Measurements from ENCODE around the gene ERGIC1. TPM values are rescaled to one million over a fixed set of nuclear protein-coding genes. Genes with fewer than 3 reads are reported as not detected.
A peak's percentile ranks its signal among the peaks of the same experiment; 100 is the strongest.
"Not testable (repeated sequence)": the region's sequence is repeated elsewhere in the genome, so short reads cannot be mapped to it uniquely, and the experiment has no call there.

ERGIC1 gene
- polyA plus RNA-seq, 3 donors: 106 to 124 (median 112) TPM

DNA sequence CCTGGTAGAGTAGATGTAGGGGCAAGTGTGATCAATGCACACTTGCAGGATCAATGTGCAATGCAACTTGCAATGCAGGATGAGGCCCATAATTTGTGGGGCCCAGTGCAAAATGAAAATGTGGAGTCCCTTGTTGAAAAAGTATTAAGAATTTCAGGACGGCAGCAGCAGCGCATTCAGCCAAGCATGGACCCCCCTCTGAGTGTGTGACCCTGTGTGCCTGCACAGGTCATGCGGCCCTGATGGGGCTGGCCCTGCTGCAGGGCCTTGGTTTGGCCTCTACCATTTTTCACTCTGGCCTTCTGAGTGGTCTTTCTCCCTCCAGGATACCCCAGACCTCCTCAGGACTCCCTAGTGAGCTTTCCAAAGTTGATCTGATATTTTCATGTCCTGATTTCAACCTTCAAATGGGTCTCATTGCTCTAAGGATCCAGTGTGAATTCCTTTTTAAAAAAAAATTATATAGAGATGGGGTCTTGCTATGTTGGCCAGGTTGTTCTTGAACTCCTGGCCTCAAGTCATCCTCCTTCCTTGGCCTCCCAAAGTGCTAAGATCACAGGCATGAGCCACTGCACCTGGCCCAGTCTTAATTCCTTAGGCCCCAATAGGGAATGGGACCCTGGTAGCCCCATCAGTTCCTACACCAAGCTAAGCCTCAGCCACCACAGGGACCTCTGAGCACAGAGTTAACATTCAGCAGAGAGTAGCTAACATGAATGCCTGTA, 4.3 kb downstream of the ERGIC1 start:
- DNase-seq (ENCODE audit: extremely low read depth in 1 of 11, low read depth in 9 of 11, low spot score in 4 of 11): no peak

DNA sequence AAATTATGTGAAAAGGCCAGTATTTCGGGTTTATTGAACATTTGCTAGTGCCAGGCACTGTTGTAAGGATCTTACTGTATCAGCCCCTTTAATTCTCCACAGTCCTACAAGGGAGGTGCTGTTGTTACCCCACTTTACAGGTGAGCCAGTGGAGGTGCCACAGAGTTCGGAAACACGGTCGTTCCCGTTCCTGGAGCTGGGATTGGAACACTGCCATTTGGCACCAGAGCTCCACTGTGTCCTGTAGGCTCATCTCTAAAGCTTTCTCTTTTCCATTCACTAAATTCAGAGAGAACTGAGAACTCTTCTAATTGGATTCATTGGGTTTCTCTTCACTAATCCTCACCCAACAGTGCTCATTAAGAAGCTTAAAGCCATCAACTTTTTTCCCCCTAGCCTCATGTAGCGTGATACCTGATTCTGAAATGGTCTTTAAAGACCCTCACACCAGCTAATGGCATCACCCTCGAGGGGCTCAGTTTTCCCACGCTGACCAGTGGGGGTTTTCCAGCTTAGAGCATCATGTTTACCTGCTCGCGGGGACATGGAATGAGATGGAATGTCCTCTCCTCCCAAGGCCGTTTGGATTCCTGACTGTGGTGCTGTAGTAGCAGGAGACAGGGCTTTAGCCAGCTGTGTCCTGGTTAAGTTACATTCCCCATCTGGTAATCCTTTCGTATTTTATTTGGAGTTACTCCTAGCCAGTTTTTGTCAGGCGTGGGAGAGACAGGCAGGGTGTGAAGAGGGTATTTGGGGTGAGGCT, 5.8 kb downstream of the ERGIC1 start:
- DNase-seq (ENCODE audit: extremely low read depth in 1 of 11, low read depth in 9 of 11, low spot score in 4 of 11): peak in 1 of 11 donors; percentile 46

DNA sequence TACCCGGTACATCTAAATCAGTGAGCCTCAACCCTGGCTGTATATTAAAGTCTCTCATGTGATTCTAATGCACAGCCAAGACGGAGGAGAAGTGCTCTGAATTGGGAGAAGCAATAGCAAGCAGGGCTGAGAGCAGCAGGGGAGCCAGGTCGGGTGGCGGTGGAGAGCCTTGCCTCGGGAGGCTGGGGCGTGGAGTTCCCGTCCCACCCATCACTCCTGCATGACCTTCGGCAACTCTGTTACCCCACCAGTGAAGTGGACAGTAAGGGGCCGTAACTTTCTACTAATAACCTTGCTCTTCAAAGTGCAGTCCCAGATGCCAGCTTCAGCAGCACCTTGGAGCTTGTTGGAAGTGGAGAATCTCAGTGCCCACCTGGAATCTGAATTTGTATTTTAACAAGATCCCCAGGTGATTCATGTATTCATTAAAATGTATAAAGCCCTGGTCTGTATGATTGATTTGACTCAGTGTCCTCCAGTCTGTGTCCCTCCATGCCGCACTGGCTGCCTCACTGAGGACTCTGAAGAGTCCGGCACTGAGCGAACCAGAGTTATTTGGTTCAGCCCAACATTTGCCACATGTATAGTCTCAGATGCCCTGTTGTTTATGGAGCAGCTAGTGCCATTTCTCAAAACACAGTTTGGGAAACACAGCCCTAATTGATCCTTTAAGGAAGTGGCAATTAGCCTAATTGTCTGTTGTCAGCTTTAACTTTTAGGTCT, 6.5 kb downstream of the ERGIC1 start:
- no peak for DNase-seq (ENCODE audit: extremely low read depth in 1 of 11, low read depth in 9 of 11, low spot score in 4 of 11)

DNA sequence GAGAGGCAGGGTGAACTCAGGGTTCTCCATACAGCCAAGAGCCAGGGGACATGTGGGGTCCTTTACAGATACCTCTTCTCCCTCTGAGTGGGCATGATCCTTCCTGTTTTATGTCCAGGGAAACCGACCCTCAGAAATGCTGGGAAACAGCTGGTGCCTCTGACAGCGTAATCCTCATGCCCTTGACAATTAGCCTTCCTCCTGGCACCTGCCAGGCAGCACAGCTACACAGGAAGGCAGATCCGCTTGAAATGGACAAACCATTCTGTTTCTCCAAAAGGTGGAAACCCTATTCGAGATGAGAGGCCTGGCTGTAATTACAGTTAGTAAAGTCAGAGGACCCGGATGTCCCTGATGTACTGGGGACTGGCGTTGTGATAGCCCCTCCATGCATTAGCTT, 7.2 kb downstream of the ERGIC1 start:
- no peak for DNase-seq (ENCODE audit: extremely low read depth in 1 of 11, low read depth in 9 of 11, low spot score in 4 of 11)

DNA sequence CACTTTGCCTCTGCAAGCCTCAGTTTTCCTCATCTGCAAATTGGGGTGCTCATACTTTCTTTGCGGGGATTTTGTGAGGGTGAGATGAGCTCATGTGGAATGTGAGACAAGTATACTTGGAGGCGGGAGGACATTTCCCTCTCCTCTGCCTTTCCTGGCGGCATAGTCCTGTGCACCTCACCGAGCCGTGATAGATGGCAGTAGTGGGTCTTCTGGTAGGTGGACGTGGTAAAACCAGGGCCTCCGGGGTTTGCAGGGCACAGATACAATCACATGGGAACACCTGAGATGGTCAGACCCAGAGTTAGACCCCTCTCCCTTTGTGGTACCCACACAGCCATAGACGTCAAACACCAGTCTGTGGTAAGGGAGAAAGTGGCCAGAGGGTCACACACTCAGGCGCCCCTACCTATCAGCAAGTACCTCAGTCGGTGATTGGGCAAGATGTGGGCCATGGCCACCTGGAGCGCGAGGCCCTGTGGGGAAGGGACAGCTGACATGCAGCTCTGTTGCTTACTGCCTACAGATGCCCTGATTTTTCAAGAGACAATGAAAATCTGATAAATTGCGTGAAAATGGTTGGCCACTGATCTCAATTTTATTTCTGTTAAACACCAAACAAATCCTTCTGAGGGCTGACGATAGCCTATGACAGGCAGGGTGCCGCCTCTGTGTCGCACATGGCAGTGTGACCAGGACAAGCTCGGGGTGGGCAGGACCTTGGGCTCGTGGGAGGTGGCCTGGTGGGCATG, 9.9 kb downstream of the ERGIC1 start:
- DNase-seq (ENCODE audit: extremely low read depth in 1 of 11, low read depth in 9 of 11, low spot score in 4 of 11): no peak

DNA sequence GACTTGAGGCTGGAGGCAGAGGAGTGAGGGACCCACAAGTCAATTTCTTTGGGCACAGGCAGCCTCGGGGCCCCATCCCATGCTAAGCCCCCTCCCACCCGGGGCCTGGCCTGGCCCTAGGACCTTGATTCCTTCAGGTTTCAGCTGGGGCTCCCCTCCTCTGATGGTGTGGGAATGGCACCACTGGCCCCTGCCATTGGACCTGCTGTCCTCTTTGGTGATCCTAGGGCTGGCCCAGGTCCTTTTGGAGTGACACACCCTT, 10.5 kb downstream of the ERGIC1 start:
- DNase-seq (ENCODE audit: extremely low read depth in 1 of 11, low read depth in 9 of 11, low spot score in 4 of 11): no peak

DNA sequence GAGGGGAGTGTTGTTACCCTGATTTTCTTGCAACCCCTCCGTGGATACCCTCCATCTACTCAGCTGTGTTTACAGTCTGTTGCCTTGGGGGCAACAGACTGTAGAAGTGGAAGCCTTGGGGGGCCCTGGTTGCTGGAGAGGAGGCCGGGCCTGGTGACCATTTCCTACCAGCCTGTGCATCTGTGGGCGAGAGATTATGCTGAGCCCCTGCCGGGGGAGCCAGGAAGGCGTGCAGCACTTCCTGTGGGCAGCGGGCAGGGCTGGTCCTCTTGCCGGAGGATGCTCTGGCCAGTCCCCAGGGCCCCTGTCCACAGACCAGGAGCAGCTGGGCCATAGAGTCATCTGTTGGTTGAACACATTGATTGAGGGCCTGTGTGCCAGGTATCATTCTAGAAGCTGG, 11.1 kb downstream of the ERGIC1 start:
- no peak for DNase-seq (ENCODE audit: extremely low read depth in 1 of 11, low read depth in 9 of 11, low spot score in 4 of 11)

DNA sequence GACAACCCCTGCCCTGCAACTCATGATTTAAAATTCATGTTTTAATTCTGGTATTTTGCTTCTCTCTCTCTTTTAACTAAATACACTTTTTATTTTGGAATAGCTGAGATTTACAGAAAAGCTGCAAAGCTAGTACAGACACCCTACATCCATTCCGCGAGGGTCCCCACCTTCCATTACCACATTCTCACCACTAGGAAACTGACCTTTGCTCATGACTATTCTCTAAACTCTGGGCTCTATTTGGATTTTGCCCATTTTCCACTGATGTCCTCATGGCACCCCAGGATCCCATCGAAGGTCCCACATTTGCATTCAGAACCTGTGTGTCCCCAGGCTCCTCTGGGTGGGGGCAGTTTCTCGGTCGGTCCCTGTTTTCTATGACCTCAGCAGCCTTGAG, 11.5 kb downstream of the ERGIC1 start:
- no peak for DNase-seq (ENCODE audit: extremely low read depth in 1 of 11, low read depth in 9 of 11, low spot score in 4 of 11)

DNA sequence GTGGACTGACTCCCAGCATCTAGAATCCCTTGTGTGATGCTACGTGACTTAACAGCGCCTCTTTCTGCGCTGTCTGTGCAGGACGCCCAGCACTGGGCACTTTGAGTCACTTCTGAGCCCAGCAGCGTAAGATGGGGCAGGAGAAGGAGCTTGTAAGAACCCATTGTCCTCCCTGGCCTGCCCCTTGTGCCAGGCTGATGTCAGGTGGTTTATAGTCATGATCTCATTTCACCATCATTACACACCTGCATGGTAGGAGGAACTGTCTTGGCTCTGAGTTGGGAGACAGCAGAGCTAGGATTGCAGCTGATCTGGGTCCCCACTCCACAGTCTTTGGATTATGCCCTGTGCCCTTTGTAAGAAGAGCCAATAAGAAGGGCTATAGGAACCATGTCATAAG, 12.2 kb downstream of the ERGIC1 start:
- DNase-seq (ENCODE audit: extremely low read depth in 1 of 11, low read depth in 9 of 11, low spot score in 4 of 11): no peak

DNA sequence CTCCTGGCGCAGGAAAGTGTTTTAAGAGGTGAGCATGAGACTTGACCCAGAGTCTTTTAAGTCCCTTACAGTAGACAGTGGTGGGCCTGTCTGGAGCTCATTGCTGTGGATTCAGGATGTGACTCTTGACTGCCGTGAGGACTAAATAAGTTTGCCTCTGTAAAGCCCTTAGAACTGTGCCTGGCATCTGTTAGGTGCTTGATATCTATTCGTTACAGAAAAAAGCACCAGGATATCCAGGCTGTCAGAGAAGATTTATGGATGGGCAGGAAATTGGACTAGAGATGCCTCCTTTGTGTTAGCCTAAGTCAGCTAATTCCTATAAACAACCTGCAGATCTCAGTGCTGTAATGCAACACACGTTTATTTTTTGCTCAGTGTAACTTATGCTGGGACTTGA, 12.6 kb downstream of the ERGIC1 start:
- no peak for DNase-seq (ENCODE audit: extremely low read depth in 1 of 11, low read depth in 9 of 11, low spot score in 4 of 11)

DNA sequence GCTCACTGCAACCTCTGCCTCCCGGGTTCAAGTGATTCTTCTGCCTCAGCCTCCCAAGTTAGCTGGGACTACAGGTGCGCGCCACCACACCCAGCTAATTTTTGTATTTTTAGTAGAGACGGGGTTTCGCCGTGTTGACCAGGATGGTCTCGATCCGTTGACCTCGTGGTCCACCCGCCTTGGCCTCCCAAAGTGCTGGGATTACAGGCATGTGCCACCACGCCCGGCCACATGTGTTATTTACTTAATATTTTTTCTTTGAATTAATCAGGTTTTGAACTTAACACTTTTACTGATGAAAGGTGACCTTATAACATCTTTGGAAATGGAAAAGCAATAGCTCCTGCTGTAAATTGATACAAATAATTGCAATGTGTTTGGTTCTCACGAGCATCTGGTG, 13.5 kb downstream of the ERGIC1 start:
- DNase-seq (ENCODE audit: extremely low read depth in 1 of 11, low read depth in 9 of 11, low spot score in 4 of 11): not testable (repeated sequence)

DNA sequence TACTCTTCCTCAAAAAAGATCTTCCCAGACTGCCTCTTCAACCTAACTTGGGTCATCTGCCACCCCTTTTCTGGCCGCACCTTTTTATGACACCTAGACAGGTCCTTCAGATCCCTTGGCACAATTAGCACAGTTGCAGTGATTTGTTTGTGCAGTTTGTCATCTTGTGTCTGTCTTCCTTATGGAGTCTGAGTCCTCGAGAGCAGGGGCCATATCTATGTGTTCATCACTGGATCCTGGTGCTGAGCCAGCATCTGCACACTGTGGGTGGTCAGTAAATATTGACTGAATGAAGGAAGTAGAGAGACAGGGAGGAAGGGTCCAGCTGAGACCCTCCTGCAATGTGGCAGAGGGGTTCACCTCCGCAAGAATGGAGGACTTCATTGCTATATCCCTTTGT, 14.4 kb downstream of the ERGIC1 start:
- no peak for DNase-seq (ENCODE audit: extremely low read depth in 1 of 11, low read depth in 9 of 11, low spot score in 4 of 11)

DNA sequence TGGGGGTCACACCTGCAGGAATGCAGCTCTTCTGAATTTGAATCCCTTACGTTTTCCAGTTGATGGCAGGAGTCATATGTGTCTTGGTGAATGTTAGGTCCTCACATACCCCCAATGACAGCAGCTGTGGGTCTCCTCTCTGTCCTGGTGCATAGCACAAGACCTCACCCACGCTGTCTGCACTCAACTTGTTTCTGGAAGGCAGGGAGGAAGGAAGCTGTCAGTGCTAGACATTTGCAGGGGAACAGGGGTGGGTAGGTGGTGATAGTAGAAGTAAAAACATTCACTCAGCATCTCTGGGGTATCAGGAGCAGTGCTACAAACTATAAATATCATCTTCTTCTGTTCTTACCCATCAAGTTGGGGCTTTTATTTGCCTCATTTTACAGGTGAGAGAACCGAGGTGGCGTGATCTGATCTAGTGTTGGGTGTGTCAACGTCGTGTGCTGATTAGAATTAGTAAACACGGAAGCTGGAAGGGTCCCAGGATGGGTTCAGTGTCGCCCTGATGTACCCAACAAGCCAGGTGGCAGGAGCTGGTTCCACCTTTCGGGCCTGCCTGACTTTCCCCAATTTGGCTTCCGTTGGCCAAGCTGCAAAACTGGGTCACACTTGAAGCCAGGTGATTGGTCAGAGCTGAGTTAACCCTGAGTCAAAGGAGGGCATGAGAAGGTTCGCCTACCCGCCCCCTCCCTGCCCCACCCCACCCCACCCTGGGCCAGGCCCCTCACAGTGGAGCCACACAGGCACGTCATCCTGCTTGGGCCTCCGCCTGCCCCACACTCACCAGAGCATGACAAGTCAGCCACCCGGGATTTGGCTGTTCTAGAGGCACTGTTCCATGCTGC, 15.8 kb downstream of the ERGIC1 start:
- DNase-seq (ENCODE audit: extremely low read depth in 1 of 11, low read depth in 9 of 11, low spot score in 4 of 11): no peak

DNA sequence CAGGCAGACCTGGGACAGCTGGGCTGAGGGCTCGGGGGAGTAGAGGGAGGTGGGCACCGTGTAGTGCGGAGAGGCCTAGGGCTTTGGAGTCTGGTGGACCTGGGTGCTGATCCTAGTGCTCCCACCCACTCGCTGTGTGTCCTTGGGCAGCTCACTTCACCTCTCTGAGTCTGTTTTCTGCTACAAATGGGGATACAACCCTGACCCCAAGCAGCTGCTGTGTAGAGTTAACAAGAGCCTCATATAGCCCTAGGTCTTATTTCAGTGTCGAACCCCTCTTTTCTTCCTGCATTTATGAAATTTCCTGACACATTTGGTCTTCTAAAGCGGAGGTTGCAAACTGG, 16.4 kb downstream of the ERGIC1 start:
- DNase-seq (ENCODE audit: extremely low read depth in 1 of 11, low read depth in 9 of 11, low spot score in 4 of 11): no peak

DNA sequence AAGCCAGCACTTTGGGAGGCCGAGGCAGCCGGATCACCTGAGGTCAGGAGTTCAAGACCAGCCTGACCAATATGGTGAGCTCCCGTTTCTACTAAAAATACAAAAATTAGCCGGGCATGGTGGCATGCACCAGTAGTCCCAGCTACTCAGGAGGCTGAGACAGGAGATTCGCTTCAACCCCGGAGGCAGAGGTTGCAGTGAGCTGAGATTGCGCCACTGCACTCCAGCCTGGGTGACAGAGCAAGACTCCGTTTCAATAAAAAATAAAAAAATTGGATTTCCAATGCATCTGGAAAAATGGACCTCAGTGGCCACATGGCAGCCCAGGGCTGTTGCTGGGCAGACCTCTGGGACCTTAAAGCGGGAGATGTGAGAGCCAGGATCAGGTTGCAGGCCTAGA, 17.2 kb downstream of the ERGIC1 start:
- not testable (repeated sequence) for DNase-seq (ENCODE audit: extremely low read depth in 1 of 11, low read depth in 9 of 11, low spot score in 4 of 11)

DNA sequence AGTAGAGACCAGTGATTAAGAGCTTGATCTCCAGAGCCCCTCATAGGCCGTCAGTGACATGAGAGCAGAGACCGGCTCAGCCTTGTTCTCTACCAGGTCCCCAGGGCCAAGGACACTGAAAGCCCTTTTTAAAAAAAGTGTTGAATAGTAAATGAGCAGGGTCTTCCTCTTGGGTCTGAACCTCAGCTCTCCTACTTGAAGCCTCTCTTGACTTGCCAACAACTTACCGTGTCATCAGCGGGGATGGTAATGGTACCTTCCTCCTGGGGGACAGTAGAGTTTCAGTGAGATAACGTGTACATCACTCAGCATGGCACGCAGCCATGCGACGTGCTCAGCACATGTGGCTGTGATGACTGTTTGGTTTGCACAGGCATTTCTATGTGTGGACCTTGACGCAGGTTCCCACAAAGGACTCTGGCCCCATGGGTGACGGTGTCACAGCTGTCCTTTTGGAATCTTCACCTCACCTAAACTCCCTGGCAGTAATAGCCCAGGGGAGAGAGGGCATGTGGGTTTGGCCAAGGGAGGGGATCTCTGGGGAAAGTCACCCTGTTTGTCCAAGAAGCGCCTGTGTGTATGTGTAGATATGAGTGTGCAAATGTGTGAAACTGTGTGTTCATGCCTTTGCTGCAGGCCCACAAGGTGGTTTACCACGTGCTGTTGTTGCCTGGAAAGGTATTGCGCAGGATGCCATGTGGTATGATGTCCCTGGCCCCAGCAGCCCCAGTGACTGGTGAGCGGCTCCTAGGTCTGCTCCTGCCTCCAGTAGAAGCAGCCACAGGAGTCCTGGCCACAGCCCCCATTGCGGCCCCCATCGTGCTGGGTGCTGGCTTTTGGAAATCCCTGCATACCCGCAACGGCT, 18.7 kb downstream of the ERGIC1 start:
- DNase-seq (ENCODE audit: extremely low read depth in 1 of 11, low read depth in 9 of 11, low spot score in 4 of 11): no peak

DNA sequence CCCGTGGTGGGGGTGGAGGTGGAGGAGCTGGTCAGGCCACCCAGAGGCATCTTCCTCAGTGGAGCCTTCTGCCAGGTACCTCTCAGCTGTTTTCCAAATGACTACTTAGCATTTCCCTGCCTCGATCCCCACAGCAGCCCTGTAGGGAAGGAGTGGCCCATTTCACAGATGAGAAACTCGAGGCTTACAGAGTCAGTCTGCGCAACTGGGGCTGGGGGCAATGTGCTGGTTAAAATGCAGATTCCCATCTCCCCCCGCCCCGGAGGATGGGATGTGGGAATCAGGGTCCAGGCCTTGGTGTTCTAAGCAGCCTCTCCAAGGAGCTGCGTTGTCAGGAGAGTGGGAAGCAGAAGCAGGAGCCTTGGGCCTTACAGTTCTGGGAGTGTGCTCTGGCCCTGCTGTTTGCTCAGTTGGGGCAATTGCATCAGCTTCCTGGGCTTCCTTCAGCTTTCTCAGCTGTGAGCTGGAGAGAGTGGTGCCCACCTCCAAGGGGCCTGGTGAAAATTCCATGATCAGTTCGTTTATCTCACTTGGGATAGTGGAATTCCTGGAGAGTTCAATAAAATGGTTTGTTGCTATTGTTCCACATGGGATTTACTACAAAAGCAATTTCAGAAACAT, 19.4 kb downstream of the ERGIC1 start:
- no peak for DNase-seq (ENCODE audit: extremely low read depth in 1 of 11, low read depth in 9 of 11, low spot score in 4 of 11)

DNA sequence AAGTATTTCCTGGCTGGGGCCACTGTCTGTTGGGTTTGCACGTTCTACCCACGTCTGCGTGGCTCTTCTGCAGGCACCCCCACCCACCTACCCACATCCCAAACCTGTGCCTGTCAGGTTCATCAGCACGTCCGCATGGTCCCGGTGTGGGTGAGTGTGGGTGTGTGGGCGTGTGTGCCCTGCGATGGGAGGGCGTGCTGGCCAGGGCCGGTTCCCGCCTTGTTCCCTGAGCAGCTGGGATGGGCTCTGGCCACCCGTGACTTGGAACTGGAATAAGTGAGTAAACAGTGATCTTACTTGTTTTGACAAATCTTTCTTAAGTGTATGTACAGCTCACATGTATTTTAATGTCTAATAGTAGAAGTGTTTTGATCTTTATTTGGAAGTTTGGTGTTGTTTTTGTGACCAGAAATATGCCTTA, 20.4 kb downstream of the ERGIC1 start:
- DNase-seq (ENCODE audit: extremely low read depth in 1 of 11, low read depth in 9 of 11, low spot score in 4 of 11): no peak

Data from renal cortex interstitium (tissue), 11 donors.